GM04504 (cell line): ENCODE results near the gene PERP.

Experiments
- DNase-seq: peaks from one replicate; pipeline ENCODE4 v3.0.0-alpha.2; 2012; ENCODE audit warnings: low read depth

Gene PERP

GRCh38 chr6:138044972-138045371, 62.2 kb downstream of the PERP start:
- no peak for DNase-seq

GRCh38 chr6:138044458-138044857, 62.8 kb downstream of the PERP start:
- no peak for DNase-seq
